H7 (cell line): ENCODE data around the gene HENMT1. TPM values are rescaled to one million over a fixed set of nuclear protein-coding genes. Genes with fewer than 3 reads are reported as not detected.
"Not testable (repeated sequence)": the region's sequence is repeated elsewhere in the genome, so short reads cannot be mapped to it uniquely, and the experiment has no call there.

Experiments used
- DNase-seq: peaks from one replicate; pipeline ENCODE4 v3.0.0; 2012
- H3K27me3 ChIP-seq: 2 replicates; pipeline ENCODE4 v1.6.0; 2011; ENCODE audit warnings: mild to moderate bottlenecking, low read length; ENCODE audit not compliant: control insufficient read depth, insufficient read depth
- H3K36me3 ChIP-seq: replicated peaks from 2 replicates; pipeline ENCODE4 v1.5.1; 2011; ENCODE audit warnings: low read length; ENCODE audit not compliant: control insufficient read depth, insufficient read depth
- H3K4me3 ChIP-seq: 2 replicates; pipeline ENCODE4 v1.5.1; 2011; ENCODE audit warnings: low read depth, mild to moderate bottlenecking, control low read depth, low read length, moderate library complexity; ENCODE audit not compliant: insufficient read depth
- total RNA-seq: library from RNA; depleted of rRNA; stranded (reverse); fragments of >200 nt; shearing (Covaris generic); gene quantifications from 2 replicates; pipeline ENCODE4 v1.2.3, GENCODE V29; 2014; rRNA removed

The HENMT1 gene
- 17.5 and 18.0 TPM in 2 replicates for total RNA-seq

DNA sequence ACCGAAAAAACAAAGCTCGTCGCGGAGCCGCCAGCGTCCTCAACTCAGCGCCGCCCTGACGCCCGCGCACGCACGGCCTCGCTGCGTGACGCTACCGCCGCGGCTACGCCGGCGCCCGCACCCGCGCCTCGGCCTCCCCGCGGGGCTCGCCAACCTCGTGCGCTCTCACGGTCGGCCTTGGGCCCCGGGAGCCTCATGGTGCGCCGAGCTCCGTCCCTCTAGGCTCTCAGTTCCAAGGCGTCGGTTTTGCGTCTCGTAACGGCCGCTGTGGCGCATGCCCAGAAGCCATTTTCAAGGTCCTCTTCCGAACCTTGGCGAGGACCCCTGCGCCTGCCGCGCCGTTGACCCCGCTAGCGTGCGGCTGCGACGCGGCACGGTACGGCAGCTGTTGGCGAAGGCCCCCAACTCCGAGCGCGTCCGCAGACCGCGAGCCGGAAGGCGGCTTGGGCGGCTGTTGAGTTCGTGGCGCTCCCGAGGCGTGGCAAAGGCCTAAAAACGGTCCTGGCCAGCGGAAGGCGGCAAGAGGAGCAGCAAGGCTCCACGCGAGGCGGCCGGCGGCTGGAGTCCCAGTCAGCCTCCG, at the start of gene HENMT1:
HENMT1 (minus strand) TSS at position 64 of the 580 bp plus-strand sequence. CDS start 1,209 bp downstream, outside the sequence.
- Histone ChIP-seq H3K36me3 (no peaks in the 10 kb centered on the region), H3K27me3 (peaks cover 15% of the 10 kb centered on the region), H3K4me3 (peak within 1 kb of the TSS; percentile 64)
- DNase-seq = peak; percentile 84

GRCh38 chr1:108708691-108709660, 48.1 kb upstream of the HENMT1 start:
- H3K27me3 ChIP-seq = no peaks in the 10 kb centered on the region
- peak; percentile 39 for DNase-seq
- H3K36me3 ChIP-seq = no peaks in the 10 kb centered on the region
- H3K4me3 ChIP-seq = no peak overlapping the region

GRCh38 chr1:108706643-108707042, 45.8 kb upstream of the HENMT1 start:
- Histone ChIP-seq H3K27me3 (no peaks in the 10 kb centered on the region), H3K4me3 (no peak overlapping the region), H3K36me3 (no peaks in the 10 kb centered on the region)
- DNase-seq = no peak

- H3K36me3 ChIP-seq = peaks cover 5% of the 10 kb centered on the region
- DNase-seq = no peak
- no peaks in the 10 kb centered on the region for H3K27me3 ChIP-seq
- H3K4me3 ChIP-seq = no peak overlapping the region
Measured at GRCh38 chr1:108704496-108704895, 43.6 kb upstream of the HENMT1 start.

DNA sequence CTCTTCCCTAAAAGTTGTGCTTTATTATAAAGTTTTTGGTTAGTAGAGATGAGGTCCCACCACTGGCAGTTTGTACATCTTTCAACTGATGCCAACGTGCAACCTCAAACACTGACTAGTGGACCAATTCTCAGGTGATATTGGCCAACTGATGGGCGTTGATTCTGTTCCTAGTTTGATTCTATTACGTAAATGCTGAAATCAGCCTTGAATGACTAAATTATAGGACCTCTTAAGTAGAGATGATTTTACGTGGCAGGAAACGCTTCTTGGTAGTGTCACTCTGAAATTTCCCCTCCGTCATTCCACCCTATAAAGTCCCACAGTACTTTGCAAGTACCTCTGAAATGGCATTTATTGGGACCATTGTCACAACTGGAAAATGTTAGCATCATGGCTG, 43.0 kb upstream of the HENMT1 start:
- Histone ChIP-seq H3K4me3 (no peak overlapping the region), H3K27me3 (no peaks in the 10 kb centered on the region), H3K36me3 (peaks cover 10% of the 10 kb centered on the region)
- no peak for DNase-seq

GRCh38 chr1:108702109-108702508, 41.2 kb upstream of the HENMT1 start:
- H3K27me3 ChIP-seq, H3K4me3 ChIP-seq, DNase-seq: not testable (repeated sequence)
- H3K36me3 ChIP-seq = peaks cover 23% of the 10 kb centered on the region

- Histone ChIP-seq H3K4me3 (no peak overlapping the region), H3K27me3 (no peaks in the 10 kb centered on the region), H3K36me3 (peaks cover 29% of the 10 kb centered on the region)
- DNase-seq = no peak
Measured at GRCh38 chr1:108701176-108701849, 40.4 kb upstream of the HENMT1 start.

GRCh38 chr1:108699375-108700332, 38.8 kb upstream of the HENMT1 start:
- no peak overlapping the region for H3K4me3 ChIP-seq
- H3K36me3 ChIP-seq = peaks cover 39% of the 10 kb centered on the region
- H3K27me3 ChIP-seq = no peaks in the 10 kb centered on the region
- no peak for DNase-seq

DNA sequence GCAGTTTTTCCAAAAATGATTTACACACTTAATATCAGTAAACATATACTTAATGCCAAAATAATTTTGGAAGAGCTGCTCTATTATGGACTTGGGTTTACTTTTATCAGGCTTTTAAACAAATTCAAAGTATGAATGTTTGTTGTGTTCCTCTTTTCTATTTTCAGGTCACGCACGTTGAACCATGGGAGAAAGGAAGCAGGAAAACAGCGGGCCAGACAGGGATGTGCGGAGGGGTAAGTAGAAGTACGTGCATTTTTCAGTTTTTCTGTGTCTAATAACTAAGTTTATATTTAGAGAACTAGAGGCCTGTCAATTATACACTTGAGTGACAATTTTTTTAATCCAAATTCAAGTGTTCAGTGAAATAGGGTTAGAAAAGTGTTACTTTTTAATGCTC, 34.6 kb upstream of the HENMT1 start:
- DNase-seq = no peak
- Histone ChIP-seq H3K36me3 (peaks cover 39% of the 10 kb centered on the region), H3K4me3 (no peak overlapping the region), H3K27me3 (no peaks in the 10 kb centered on the region)

DNA sequence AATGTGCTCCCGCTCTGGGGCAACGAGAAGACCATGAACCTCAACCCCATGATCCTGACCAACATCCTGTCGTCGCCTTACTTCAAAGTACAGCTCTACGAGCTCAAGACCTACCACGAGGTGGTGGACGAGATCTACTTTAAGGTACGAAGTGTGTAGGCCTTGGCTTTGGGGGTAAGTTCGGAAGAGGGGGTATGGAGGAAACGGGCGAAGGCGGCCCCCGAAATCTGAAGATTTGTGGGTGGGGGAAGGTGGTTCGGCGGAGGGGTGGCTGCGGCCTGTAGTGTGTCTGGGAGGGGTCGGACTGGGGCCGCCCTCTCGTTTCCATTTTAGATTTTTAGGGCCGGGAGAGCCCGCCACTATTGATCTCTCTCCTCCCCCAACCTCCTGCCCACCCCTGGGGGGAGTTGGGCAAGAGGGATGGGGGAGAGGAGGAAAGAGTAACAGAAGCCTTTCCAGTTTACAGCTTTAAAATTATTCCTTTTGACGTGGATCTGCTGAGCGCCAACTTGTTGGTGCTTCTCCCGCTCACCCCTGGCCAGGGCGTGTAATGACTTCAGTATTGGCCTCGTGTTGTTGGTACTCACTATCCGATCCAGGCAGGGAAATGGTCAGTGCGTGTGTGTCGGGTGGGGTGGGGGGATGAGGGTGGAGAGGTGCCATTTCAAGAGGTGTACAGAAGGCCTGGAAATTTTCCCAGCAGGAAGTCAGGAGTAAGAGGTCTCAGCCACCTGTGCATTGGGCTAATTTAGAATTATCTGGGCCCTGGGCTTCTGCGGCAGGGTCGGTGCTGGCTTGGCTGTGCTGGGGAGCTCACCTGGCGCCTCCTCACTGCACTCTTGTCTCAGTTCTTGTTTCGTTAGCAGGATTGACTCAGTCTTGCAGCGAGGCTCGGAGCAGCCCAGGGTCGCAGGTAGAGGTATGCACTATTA, 32.1 kb upstream of the HENMT1 start:
- no peaks in the 10 kb centered on the region for H3K27me3 ChIP-seq
- DNase-seq = peak; percentile 71
- peaks cover 22% of the 10 kb centered on the region for H3K36me3 ChIP-seq
- H3K4me3 ChIP-seq = peak overlapping the region; percentile 98

- H3K27me3 ChIP-seq = no peaks in the 10 kb centered on the region
- H3K4me3 ChIP-seq = peak within 1 kb of the TSS; percentile 98
- DNase-seq = peak; percentile 93
- H3K36me3 ChIP-seq = peaks cover 17% of the 10 kb centered on the region
Measured at GRCh38 chr1:108691942-108692723, 31.2 kb upstream of the HENMT1 start, which contains the start of gene PRPF38B. PRPF38B (plus strand) TSS chr1:108692310; CDS start chr1:108692592, 282 bp downstream.

DNA sequence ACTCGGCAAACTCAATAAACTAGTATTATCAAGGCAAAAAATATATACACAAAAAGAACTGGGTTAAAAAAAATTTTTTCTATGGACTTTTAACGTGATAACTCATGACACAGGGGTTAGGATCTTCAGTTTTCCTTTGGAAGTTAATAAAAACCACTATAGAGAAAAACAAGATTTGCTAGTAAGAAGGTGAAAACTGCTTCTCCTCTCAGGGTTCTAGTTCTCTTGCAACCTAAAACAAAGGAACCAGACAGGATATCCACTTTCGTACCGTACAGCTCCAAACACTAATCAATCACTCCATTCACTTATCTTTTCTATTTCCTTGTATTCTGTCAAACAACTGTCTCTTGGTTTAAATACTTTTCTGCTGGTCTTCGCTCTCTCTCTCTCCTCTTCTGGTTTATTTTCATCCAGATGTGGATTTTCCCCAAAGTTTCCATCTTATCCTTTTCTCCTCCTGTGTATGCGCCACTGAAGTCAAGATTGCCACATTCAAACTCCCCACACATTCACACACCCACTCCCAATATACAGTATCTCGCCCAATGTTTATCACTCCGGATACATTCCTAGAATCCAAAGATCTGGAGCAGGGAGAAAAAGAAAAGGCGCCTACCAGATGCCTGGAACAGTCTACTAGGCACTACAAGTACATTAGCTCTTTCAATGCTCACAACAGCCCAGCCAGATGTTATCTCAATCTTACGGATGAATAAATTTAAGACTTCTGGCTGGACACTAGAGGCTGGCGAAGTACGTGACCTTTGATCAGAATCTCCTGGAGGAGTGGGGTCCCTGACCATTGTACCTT, 30.4 kb upstream of the HENMT1 start:
- Histone ChIP-seq H3K36me3 (peaks cover 10% of the 10 kb centered on the region), H3K27me3 (no peaks in the 10 kb centered on the region), H3K4me3 (peak overlapping the region; percentile 98)
- no peak for DNase-seq
